Measurements from ENCODE around the gene AIFM1.
A peak's percentile ranks its signal among the peaks of the same experiment; 100 is the strongest.

AIFM1 gene

GRCh38 chrX:130090364-130090763 lies 75.3 kb downstream of the AIFM1 start:
- DNase-seq (ENCODE audit: low read depth): no peak

- DNase-seq (ENCODE audit: low read depth): peak; percentile 62
Measured at GRCh38 chrX:130086447-130087206, 79.0 kb downstream of the AIFM1 start.

DNA sequence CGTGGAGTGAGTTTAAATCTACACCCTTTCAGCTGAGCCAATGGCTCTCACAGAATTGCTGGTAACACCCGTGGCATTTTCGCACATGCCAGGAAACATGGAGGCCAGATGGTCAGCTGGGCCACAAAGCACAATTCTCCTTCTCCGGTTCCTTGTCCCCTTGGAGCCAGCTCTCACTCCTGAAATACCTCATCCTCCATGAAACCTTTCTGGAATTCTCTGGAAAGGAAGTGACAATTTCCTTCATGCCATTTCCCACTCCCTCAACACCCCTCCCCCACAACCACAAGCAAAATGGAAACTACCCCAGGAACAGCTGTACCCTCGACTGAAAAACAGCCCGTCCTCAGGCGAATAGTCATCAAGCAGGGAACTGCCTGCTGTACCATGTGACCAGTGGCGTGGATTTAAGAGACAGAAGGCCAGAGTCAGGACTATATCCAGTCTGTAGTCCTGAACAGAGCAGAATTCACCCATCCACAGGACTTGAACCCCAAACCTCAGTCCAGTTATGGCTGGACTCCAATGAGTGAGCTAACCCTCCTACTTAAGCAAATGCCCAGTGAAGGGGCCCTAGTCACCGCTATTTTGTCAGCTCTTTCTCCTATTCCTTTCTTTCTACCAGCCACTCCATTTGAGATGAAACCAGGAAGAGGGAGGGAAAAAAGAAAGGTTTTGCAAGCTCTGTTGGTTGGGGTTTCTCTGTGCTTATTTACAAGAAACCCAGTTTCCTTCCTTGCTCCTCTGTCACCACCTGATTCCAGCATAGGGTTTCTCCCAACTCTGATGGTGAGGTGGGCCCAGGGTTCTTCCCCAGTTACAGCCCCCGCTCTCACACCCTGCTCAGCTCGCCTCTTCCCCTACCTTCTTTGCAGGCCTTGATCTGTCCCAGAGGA lies 79.8 kb downstream of the AIFM1 start:
- DNase-seq (ENCODE audit: low read depth): no peak

DNA sequence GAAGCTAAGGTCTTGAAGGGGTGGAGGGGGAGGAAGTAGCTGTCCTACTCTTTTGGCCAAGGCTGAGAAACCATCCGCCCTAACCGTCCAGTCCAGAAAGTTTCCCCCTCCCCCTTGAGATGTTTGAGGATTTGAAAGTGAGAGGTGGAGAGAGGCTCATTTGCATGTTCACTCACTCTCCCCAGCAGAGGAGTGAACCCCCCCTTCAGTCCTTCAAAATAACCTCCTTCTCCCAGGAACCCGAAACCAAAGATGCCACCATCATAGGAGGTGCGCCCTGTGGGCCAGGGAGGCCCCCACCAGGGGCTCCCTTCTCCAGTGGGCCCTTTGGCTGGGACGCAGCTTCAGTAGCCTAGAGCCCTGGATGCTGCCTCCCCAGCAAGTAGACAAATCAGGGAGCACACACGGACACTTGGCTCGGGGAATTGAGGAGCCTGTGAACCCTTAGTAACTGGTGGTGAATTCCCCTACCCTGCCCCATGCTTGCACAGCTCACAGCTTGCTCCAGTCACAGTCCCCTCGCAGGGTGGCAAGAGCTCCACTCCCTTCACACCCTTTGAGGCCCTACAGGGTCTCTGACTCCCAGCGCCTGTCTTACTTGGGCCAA lies 80.9 kb downstream of the AIFM1 start:
- no peak for DNase-seq (ENCODE audit: low read depth)

DNA sequence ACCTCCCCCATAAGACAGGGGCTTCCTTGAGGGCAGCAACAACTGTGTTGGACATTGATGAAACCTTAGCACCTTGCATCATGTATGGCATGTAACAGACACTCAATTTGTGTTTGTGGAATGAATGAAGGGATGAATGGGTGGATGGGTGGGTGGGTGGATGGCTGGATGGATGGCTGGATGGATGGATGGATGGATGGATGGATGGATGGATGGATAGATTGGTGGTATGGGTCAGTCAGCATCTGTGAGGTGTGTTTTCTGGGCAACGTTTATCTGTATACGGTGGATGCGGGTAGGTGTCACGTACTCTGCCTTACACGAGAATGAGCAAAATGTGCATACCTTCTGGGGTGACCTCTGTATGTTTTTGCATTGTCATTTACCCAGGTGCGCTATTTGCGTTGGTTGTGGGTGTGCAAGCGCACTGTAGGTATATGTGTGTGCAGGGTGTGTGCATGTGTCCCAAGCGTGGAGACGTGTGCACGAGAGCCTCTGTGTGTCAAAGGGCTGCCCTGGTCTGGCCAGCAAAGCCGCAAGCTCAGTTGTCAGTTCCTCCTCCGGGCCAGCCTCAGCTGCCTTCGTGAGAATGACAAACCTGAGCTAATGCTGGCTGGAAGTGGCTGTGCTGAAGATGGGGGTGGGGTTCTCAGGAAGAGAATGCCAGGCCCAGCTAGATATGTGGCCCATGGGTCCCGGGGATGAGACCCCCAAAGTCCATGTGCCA lies 81.8 kb downstream of the AIFM1 start:
- DNase-seq (ENCODE audit: low read depth): no peak

GRCh38 chrX:130083107-130083490 lies 82.5 kb downstream of the AIFM1 start:
- no peak for DNase-seq (ENCODE audit: low read depth)

- peak; percentile 70 for DNase-seq (ENCODE audit: low read depth)
Measured at GRCh38 chrX:130082244-130083106, 83.2 kb downstream of the AIFM1 start.

- DNase-seq (ENCODE audit: low read depth): no peak
Measured at GRCh38 chrX:130081421-130082045, 84.1 kb downstream of the AIFM1 start.

DNA sequence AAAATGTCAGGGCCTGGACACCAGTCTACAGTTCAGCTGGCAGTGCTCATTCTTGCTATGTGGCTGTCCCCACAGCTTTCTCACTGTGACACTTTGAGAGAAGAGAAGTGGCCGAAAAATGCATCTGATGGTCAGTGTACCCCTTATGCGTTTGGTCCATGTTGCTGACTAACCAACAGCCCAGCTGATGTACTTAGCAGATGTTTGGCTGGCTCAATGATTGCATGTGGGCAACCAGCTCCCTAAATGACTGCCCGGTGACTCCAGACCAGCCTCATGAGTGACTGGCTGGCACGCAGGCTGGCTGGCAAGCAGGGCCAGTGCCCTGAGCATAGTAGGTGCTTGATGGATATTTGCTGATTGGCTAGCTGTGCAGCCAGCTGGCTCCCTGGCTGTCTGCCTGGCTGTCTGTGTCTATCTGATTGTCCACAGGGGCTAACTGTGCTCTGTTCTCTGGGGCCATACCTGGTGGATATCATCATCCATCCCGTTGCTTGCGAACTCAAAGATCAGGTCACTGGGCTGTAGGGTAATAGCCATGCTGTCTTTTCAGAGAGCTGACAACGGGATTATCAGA lies 84.8 kb downstream of the AIFM1 start:
- DNase-seq (ENCODE audit: low read depth): no peak

GRCh38 chrX:130079824-130080406 lies 85.7 kb downstream of the AIFM1 start:
- peak; percentile 36 for DNase-seq (ENCODE audit: low read depth)

Data from stimulated activated CD8-positive, alpha-beta memory T cell treated with anti-CD3 and anti-CD28 coated beads, Interleukin-4, amount 100 ng/mL, for 24 hours (primary cell).